ENCODE measurements around the gene PNLIPRP3. TPM values are rescaled to one million over a fixed set of nuclear protein-coding genes. Genes with fewer than 3 reads are reported as not detected.
A peak's percentile ranks its signal among the peaks of the same experiment; 100 is the strongest.

The PNLIPRP3 gene
- total RNA-seq, 3 donors from 2014 or later, result 0.28 TPM; not detected in 2

DNA sequence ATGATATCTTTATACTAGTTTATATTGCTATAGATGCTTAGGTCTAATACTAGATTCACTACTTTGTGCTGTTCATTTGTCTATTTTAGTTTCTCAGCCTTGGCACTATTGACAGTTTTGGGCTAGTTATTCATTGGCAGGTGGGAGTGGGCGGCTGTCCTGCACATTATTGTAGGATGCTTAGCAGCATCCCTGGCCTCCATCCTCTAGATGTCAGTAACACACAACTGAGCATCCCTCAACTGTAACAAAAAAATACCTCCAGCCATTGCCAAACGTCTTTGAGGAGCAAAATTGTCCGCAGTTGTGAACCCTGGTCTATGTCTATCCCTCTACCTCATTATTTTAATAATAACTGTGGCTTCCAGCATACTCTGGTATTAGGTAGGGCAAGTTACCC is 83.7 kb downstream of the PNLIPRP3 start:
- DNase-seq (no peak), ATAC-seq (no peak)
- no peaks in the 10 kb centered on the region for H3K9me3 ChIP-seq
- TF ChIP-seq, protein P1, sequence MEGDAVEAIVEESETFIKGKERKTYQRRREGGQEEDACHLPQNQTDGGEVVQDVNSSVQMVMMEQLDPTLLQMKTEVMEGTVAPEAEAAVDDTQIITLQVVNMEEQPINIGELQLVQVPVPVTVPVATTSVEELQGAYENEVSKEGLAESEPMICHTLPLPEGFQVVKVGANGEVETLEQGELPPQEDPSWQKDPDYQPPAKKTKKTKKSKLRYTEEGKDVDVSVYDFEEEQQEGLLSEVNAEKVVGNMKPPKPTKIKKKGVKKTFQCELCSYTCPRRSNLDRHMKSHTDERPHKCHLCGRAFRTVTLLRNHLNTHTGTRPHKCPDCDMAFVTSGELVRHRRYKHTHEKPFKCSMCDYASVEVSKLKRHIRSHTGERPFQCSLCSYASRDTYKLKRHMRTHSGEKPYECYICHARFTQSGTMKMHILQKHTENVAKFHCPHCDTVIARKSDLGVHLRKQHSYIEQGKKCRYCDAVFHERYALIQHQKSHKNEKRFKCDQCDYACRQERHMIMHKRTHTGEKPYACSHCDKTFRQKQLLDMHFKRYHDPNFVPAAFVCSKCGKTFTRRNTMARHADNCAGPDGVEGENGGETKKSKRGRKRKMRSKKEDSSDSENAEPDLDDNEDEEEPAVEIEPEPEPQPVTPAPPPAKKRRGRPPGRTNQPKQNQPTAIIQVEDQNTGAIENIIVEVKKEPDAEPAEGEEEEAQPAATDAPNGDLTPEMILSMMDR (IDR thresholded peaks at IDR 0.05), result no peak
- no peaks in the 10 kb centered on the region for H3K36me3 ChIP-seq (ENCODE audit: low read depth)
- intact Hi-C loops (cut with DNase I, micrococcal nuclease), result no loop called here
- H3K4me3 ChIP-seq, result no peak overlapping the region
- H3K4me1 ChIP-seq (ENCODE audit: low read depth), result no peaks in the 10 kb centered on the region

DNA sequence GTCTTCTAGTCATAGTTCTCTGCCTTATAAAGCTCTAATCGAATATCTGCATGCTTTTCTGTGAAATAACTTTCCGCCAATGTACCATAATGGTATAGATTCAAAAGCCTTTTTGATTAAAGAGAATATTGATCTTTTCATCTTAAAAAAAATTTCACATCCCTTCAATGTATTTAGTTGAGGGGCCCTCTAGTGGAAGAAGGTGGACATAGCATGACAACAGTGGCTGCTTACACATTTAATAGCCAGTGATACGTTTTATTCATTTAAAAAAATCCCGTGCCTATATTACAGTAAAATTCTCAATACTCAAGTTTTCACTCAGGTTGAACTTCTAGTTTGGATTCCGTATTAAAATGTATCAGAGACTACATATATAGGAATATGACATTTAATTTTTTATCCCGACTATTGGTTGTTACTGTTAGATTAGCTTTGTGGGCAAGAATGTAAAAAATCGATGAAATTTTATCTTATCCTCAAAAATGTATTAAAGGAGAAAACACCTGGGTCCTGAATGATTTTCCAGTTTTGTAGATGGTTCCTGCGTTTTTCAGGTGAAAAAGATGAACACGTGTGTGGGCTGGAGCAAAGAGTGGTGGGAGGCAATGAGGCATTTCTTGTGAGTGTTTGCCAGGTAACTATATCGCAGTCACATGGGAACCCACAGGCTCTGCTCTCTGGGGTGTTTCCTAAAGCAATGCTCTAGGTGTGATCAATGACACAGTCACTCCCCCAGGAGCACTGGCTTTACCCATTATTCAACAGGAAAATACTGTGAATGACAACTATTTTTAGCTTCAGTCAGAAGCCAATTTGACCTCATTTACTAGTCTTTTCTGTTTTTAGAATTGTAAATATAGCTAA is 94.0 kb downstream of the PNLIPRP3 start:
- Histone ChIP-seq H3K9me3 (no peaks in the 10 kb centered on the region), H3K4me3 (no peak overlapping the region), H3K36me3 (ENCODE audit: low read depth) (no peaks in the 10 kb centered on the region), H3K4me1 (ENCODE audit: low read depth) (no peaks in the 10 kb centered on the region)
- ATAC-seq (peak; percentile 46), DNase-seq (peak in 1 of 3 donors; percentile 73)
- TF ChIP-seq, protein P1 (IDR thresholded peaks at IDR 0.05), result peak; percentile 65
- intact Hi-C loops (cut with DNase I, micrococcal nuclease), result no loop called here

DNA sequence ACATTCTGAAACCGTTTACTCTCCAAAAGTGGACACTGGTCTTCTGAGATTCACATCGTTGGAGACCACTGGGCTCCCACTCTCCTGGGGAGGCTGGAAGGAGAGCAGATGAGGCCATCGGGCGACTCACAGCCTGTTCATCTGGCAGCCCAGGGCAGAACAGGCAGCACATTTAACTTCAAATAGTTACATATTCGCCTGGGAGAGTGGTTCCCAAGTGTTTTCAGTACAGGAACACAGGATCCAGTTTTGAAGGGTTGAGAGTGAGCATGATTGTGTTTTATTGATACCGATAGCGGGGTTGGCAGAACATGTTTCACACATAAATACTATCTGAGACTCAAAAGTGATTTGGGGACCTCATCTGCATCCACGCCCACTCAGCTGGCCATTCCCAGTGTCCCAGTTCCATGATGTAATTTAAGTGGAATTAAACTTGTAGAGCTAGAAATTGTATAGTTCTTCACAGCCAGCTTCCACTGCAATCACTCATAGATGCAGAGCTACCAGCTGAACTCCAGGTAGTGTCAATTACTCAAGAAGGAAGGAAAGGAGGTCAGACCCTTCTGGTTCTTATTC is 95.2 kb downstream of the PNLIPRP3 start:
- intact Hi-C loops (cut with DNase I, micrococcal nuclease), result no loop called here
- DNase-seq (no peak), ATAC-seq (no peak)
- TF ChIP-seq, protein P1 (IDR thresholded peaks at IDR 0.05), result no peak
- no peaks in the 10 kb centered on the region for H3K36me3 ChIP-seq (ENCODE audit: low read depth)
- H3K9me3 ChIP-seq, result no peaks in the 10 kb centered on the region
- no peaks in the 10 kb centered on the region for H3K4me1 ChIP-seq (ENCODE audit: low read depth)
- H3K4me3 ChIP-seq, result no peak overlapping the region

DNA sequence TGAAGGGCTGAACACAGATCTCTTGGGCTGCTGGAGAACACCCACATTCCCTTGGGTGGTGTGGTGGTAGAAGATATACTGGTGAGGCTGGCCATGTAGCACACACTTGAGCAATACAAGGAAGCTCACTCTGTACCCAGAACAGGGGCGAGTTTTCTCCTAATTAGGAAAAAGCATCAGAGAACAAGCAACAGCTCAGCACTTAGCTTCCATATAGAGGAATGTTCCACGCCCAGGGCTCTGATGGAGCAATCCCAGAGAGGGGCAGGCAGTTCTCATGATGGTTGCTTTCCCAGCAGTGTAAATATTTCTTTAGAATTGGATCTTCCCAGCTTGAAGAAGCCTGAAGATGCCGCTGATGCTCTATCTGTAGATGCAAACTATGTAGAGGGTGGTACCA is 97.1 kb downstream of the PNLIPRP3 start:
- no peaks in the 10 kb centered on the region for H3K36me3 ChIP-seq (ENCODE audit: low read depth)
- TF ChIP-seq, protein P1 (IDR thresholded peaks at IDR 0.05), result no peak
- intact Hi-C loops (cut with DNase I, micrococcal nuclease), result no loop called here
- no peaks in the 10 kb centered on the region for H3K4me1 ChIP-seq (ENCODE audit: low read depth)
- H3K4me3 ChIP-seq, result no peak overlapping the region
- DNase-seq (no peak), ATAC-seq (no peak)
- no peaks in the 10 kb centered on the region for H3K9me3 ChIP-seq

DNA sequence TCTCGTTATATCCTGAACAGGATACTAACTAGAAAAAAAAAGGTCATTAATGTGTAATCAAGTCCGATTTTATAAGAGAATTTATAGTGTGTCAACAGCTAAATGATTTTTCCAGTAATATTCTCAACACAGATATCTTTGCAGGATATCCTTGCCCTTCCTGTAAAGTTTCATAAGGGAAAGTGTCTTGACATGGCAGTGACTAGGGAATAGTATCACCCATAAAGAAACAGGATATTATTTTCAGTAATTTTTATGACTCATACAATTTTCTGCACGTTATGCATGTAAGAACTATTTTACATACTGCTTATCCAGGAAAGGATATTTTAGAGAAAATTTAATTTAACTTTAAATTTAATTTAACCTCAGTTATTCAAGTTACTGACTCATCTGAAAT is 98.6 kb downstream of the PNLIPRP3 start:
- Histone ChIP-seq H3K4me1 (ENCODE audit: low read depth) (no peaks in the 10 kb centered on the region), H3K9me3 (no peaks in the 10 kb centered on the region), H3K4me3 (no peak overlapping the region), H3K36me3 (ENCODE audit: low read depth) (no peaks in the 10 kb centered on the region)
- TF ChIP-seq, protein P1 (IDR thresholded peaks at IDR 0.05), result no peak
- ATAC-seq (no peak), DNase-seq (no peak)
- intact Hi-C loops (cut with DNase I, micrococcal nuclease), result no loop called here

Other genes starting within 250 kb of the PNLIPRP3 start
- 10 to 100 TPM in 1 of 3 donors, 1 to 10 TPM in 2; 2.2 to 32.2 (median 4.1) TPM for gene GFRA1, start 154.6 kb upstream of the PNLIPRP3 start, total RNA-seq
- not detected for gene CCDC172, start 103.4 kb upstream of the PNLIPRP3 start, total RNA-seq
- not detected for gene PNLIP, start 118.1 kb downstream of the PNLIPRP3 start, total RNA-seq
- gene PNLIPRP1, start 163.1 kb downstream of the PNLIPRP3 start, total RNA-seq, result under 1 TPM in 1 of 3 donors, not detected in 2; 0.75 TPM
- gene PNLIPRP2, start 193.1 kb downstream of the PNLIPRP3 start, total RNA-seq, result 1 to 10 TPM; 2.8 to 8.9 (median 2.8) TPM